Eye (tissue), 1 donor: ENCODE measurements around the gene ZBTB2.

Experiments
- DNase-seq: peaks from one replicate; pipeline ENCODE4 v3.0.0-alpha.2; 2015

Gene ZBTB2, protein sequence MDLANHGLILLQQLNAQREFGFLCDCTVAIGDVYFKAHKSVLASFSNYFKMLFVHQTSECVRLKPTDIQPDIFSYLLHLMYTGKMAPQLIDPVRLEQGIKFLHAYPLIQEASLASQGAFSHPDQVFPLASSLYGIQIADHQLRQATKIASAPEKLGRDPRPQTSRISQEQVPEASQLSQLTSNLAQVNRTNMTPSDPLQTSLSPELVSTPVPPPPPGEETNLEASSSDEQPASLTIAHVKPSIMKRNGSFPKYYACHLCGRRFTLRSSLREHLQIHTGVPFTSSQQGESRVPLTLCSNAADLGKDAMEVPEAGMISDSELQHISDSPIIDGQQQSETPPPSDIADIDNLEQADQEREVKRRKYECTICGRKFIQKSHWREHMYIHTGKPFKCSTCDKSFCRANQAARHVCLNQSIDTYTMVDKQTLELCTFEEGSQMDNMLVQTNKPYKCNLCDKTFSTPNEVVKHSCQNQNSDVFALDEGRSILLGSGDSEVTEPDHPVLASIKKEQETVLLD

DNA sequence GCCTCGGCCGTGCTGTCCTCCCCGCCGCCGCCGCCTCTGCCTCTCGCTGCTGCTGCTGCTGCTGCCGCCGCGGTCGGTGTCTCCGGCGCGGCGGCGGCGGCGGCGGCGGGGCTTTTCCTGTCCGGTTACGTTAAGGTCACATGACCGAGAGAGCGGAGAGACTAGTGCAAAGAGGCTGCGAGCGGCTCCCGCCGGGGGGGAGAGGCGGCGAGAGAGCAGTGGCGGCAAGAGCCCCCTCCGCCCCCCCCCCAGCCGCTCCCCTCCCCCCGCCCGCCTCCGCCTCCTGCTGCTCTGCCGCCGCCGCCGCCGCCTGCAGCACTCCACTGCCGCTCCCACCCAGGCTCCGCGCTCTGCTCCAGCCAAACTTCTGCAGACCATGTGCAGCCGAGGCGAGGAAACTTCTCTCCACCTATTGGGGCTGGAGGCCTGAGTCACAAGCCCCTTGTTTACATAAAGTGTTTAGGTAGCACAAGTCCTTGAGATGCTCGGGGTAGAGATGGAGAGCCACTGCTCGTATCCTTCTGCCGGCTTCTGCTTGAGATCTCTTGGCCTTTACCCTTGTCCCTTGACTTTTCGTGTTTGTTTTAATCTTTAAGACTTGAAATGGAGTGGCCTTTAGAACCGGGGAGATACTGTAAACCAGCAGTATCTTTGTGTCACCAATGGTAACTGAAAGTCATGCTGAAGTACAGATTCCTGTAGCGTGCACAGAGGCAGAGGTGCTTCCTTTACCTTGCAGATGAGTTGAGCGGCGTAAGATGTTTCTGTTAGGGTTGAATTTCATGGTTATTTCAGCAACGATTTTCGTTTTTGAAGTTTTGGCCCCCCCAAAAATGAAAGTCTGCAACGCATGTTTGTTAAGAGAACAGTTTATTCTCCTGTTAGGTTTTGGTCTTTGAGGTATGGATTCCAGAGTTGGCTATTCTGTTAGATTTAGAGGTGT, at the start of gene ZBTB2:
TSS of gene ZBTB2 (minus strand) at position 89 of the 943 bp plus-strand sequence. CDS start 17,922 bp downstream, outside the sequence.
- peak; percentile 85 for DNase-seq

- DNase-seq, result no peak
These were observed 49.6 kb upstream of the ZBTB2 start for GRCh38 chr6:151440930-151441329.

DNA sequence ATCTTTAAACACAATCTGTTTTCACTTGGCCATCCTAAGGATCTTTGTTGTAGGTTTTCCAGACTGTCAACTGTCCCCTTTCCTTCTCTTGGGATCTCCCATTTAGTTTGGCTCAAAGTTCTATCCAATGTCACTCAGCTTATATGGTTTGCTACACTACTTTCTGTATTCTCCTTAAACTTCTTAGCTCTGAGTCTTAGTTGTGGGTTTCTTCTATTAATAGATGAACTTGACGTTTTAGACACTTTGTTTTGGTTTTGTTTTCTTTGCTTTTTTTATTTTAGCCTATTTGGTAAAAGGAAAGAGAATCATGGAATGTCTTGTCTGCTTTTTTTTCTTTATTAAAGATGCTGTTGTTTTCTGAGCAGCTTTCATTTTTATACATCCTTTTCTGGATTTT, 49.1 kb upstream of the ZBTB2 start:
- no peak for DNase-seq

DNA sequence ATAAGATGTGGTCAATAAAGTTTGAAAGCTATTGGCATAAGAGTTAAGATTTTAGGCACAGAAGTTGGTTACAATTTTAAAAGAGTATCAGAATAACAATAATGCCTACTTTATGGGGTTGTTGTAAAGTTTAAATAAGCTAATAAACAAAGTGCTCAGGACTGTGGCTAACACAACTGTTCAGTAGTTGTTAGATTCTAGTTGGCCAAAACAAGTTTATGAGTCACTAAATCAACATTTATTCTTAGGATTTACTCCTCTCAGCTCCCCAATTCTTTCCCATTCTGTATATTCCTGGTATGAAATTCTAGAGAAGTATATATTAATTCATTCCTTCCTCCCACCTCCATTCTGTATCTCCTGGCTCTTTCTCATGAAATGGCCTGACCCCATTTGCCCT, 46.0 kb upstream of the ZBTB2 start:
- DNase-seq, result no peak

- no peak for DNase-seq
These were observed 45.4 kb upstream of the ZBTB2 start for GRCh38 chr6:151436802-151437201.

DNA sequence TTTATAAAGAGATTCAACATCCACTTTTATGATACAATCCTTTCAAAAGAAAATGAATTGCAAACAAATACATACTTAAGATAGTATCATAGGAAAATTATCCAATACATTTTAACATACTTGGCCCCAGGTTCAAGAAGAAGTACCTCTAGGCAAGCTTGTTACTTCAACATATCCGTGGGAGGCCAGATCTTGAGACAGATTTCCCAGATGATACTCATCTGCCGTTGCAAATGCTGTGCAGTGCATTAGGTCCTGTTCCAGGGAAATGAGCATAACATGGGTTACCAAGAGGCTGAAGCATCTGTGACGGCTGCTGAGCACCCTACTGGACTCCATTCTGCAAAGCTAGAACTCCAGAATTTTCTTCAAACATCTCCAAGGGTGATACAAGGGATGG, 44.9 kb upstream of the ZBTB2 start:
- no peak for DNase-seq

DNA sequence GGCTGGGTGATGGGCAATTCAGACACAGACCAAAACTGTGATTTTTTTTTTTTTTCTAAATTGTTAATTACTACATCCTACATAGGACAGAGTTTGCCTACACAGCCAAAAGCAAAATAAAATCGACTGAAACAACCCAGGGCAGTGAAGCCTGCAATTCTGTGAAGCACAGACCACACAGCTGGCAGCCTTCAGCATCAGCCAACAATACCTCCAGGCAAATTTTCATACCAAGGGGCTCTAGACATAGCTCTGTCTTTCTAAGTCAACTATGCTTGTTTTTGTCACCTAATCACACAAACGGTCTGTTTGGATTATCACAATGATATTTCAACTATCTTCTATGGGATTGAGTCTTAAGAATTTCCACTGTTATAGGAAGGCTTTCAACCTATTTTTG, 43.0 kb upstream of the ZBTB2 start:
- DNase-seq, result no peak

- DNase-seq, result no peak
These were observed 41.3 kb upstream of the ZBTB2 start for GRCh38 chr6:151432651-151433050.

DNA sequence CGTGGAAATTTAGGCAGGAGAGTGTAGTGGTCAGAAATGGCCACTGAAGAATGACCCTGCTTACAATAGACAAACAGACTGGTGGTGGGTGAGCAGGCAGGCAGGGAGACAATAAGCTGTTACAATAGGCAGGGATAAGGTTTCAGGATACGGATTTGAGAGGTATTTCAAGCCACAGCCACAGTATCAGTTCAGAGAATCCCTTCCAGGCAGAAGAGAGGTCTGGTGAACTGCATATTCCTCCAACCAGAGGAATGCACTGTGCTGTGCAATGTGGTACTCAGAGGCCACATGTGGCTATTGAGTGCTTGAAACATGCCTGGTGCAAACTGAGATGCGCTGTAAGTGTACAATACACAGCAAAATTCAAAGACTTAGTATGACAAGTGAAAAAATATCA, 40.0 kb upstream of the ZBTB2 start:
- DNase-seq, result no peak

- no peak for DNase-seq
These were observed 39.5 kb upstream of the ZBTB2 start for GRCh38 chr6:151430886-151431285.

GRCh38 chr6:151428093-151428735, 36.9 kb upstream of the ZBTB2 start:
- no peak for DNase-seq

DNA sequence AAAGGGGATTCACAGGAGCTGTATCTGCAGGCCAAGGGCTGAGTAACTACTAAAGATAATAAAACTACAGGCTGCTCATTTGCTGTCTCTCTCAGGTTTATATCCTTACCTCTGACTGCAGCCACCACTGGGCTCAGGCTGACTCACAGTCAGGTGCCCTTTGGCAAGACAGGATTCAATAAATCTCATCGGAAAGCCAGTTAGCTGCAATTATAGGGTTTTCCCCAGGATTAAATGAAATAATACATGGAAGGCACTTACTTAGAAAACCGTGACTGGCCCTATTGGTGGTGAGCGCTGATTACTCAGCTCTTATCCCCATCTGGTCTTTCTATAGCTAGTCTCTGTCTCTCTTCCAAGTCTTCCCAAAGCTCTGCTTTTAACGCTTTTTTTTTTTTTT, 34.2 kb upstream of the ZBTB2 start:
- DNase-seq, result no peak

- no peak for DNase-seq
These were observed 31.6 kb upstream of the ZBTB2 start for GRCh38 chr6:151422981-151423380.

DNA sequence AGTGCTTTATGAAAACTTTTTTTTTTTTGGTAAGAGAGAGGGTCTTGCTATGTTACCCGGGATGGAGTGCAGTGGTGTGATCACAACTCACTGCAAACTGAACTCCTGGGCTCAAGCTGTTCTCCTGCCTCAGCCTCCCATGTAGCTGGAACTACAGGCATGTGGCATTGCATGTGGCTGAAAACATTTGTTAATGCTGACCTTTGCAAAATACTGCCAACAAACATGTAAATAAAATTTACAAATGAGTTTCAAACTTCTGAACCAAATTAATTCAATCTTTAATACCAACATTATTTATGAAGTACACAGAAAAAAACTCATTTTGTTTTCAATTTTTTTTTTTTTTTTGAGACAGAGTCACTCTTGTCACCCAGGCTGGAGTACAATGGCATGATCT, 26.1 kb upstream of the ZBTB2 start:
- DNase-seq, result no peak

- no peak for DNase-seq
These were observed 23.4 kb upstream of the ZBTB2 start for GRCh38 chr6:151414641-151415260.

- DNase-seq, result no peak
These were observed 22.2 kb upstream of the ZBTB2 start for GRCh38 chr6:151413372-151414145.

GRCh38 chr6:151412909-151413308, 21.6 kb upstream of the ZBTB2 start:
- DNase-seq, result no peak

- no peak for DNase-seq
These were observed 18.3 kb upstream of the ZBTB2 start for GRCh38 chr6:151409679-151410078.

GRCh38 chr6:151409260-151409659, 17.9 kb upstream of the ZBTB2 start:
- DNase-seq, result no peak

DNA sequence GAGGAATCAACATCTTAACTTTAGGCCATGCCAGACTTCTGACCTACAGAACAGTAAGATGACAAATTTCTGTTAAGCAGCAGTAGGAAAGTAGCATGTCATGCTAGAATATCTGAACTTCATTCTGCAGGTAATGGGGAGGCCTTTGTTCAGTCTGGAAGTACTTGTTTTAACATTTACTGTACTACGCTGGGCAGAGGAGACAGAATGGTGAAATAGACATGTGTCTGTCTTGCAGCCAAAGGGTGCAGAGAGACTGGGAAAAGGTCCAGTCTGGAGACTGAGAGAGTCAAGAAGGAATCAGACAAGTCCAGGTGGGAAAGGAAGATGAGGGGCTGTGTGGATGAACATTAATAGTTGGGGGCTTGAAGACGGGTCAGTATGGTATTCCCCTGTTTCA, 17.5 kb upstream of the ZBTB2 start:
- DNase-seq, result no peak

DNA sequence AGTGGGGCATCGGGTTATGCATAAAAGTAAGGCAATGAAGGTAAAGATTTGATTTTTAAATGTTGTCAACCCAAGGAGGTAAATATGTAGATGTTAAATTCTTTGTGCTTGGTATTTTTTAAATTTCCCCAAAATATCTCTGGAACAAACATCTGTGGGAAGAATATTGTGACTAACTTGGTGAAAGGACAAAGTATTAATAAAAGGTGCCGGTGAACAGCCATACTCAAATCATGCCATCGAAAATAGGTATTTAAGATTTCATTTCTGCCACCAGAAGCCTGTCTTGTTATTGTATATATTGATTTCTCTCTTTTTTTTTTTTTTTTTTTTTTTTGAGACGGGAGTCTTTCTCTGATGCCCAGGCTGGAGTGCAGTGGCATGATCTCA, 12.6 kb upstream of the ZBTB2 start:
- no peak for DNase-seq

- DNase-seq, result no peak
These were observed 10.9 kb upstream of the ZBTB2 start for GRCh38 chr6:151402228-151402627.
